PC-3 (cell line): ENCODE data around the gene CARD11. TPM values are rescaled to one million over a fixed set of nuclear protein-coding genes. Genes with fewer than 3 reads are reported as not detected.
A peak's percentile ranks its signal among the peaks of the same experiment; 100 is the strongest.

Experiments used
- ATAC-seq: fragments of 200-7000 bp; cut with Tn5 transposase; 2 replicates; pipeline ENCODE4 v1.9.1; 2020; ENCODE audit warnings: mild to moderate bottlenecking, moderate library complexity
- BruUV-seq: library from RNA; stranded (reverse); fragments of 400-500 nt; replicated peaks from 2 replicates; lab custom pipeline; 2021; lab: Mats Ljungman, UMichigan
- CTCF ChIA-PET: fragments of 300-600 bp; sonication (Branson Sonifier 250); formaldehyde crosslinking; loops from one replicate; lab custom pipeline; 2022; ENCODE audit warnings: antibody characterized with exemption; lab: Charles Lee
- POLR2A ChIA-PET: fragments of 300-600 bp; sonication (Branson Sonifier 250); formaldehyde crosslinking; loops from one replicate; lab custom pipeline; 2022; ENCODE audit warnings: antibody characterized with exemption; ENCODE audit not compliant: unreplicated experiment; lab: Charles Lee
- DNase-seq: peaks from one replicate; pipeline ENCODE4 v3.0.0-alpha.2; 2015
- H2AFZ ChIP-seq: fragments of 300-600 bp; sonication (generic); 2 replicates; pipeline ENCODE4 v1.6.0; 2016; ENCODE audit warnings: antibody characterized with exemption, low read length
- H3F3A ChIP-seq: fragments of 300-600 bp; sonication (generic); one replicate; pipeline ENCODE4 v1.6.0; 2017; ENCODE audit warnings: antibody characterized with exemption, low read length, control low read depth, mild to moderate bottlenecking; ENCODE audit not compliant: unreplicated experiment
- H3K27ac ChIP-seq: fragments of 300-600 bp; sonication (generic); 2 replicates; pipeline ENCODE4 v1.5.1; 2016; ENCODE audit warnings: mild to moderate bottlenecking, low read length
- H3K27me3 ChIP-seq: fragments of 300-600 bp; sonication (generic); 2 replicates; pipeline ENCODE4 v1.6.1; 2016; ENCODE audit warnings: low read length, mixed read lengths
- H3K36me3 ChIP-seq: fragments of 300-600 bp; sonication (generic); 2 replicates; pipeline ENCODE4 v1.6.1; 2016; ENCODE audit warnings: low read depth, mixed run types, low read length, mixed read lengths
- H3K4me1 ChIP-seq: fragments of 300-600 bp; sonication (generic); 2 replicates; pipeline ENCODE4 v1.5.1; 2016; ENCODE audit warnings: low read length; ENCODE audit not compliant: insufficient read depth
- H3K4me2 ChIP-seq: fragments of 300-600 bp; sonication (generic); 2 replicates; pipeline ENCODE4 v1.6.0; 2016; ENCODE audit warnings: low read length
- H3K4me3 ChIP-seq: fragments of 300-600 bp; sonication (generic); 2 replicates; pipeline ENCODE4 v1.5.1; 2016; ENCODE audit warnings: mild to moderate bottlenecking, low read length, mixed read lengths
- H3K79me2 ChIP-seq: fragments of 300-600 bp; sonication (generic); 2 replicates; pipeline ENCODE4 v1.6.1; 2017; ENCODE audit warnings: low read length, mixed read lengths
- H3K9ac ChIP-seq: fragments of 300-600 bp; sonication (generic); 2 replicates; pipeline ENCODE4 v1.6.0; 2016; ENCODE audit warnings: mild to moderate bottlenecking, low read length
- H3K9me2 ChIP-seq: fragments of 300-600 bp; sonication (generic); replicated peaks from 2 replicates; pipeline ENCODE4 v1.6.1; 2016; ENCODE audit warnings: mixed run types, low read length, mixed read lengths
- H3K9me3 ChIP-seq: fragments of 300-600 bp; sonication (generic); 2 replicates; pipeline ENCODE4 v1.6.1; 2016; ENCODE audit warnings: low read length, mixed read lengths
- H4K20me1 ChIP-seq: fragments of 300-600 bp; sonication (generic); 2 replicates; pipeline ENCODE4 v1.6.1; 2016; ENCODE audit warnings: low read length, mixed read lengths
- EZH2 ChIP-seq: fragments of 300-600 bp; sonication (generic); IDR thresholded peaks from one replicate; pipeline ENCODE4 v1.6.1; 2017; ENCODE audit warnings: antibody characterized with exemption, mild to moderate bottlenecking, low read length; ENCODE audit not compliant: unreplicated experiment
- EZH2phosphoT487 ChIP-seq: fragments of 300-600 bp; sonication (generic); IDR thresholded peaks from 2 replicates; pipeline ENCODE4 v1.6.1; 2018; ENCODE audit warnings: mild to moderate bottlenecking, antibody characterized with exemption, low read length, borderline replicate concordance
- intact Hi-C: fragments of 100-400 bp; cut with micrococcal nuclease; formaldehyde crosslinking; loops from 2 replicates; pipeline ENCODE4 v1.9.0; 2023
- total RNA-seq: library from RNA; depleted of rRNA; stranded (reverse); fragments of >200 nt; gene quantifications from 2 replicates; pipeline ENCODE4 v1.2.3, GENCODE V29; 2014
- TF ChIP-seq, protein P1 (sequence below): fragments of 300-600 bp; sonication (generic); conservative IDR thresholded peaks from 2 replicates; pipeline ENCODE4 v1.5.1; 2017; ENCODE audit warnings: antibody characterized with exemption, low read depth, mild to moderate bottlenecking, low read length

Gene CARD11
- total RNA-seq, 1 experiment from 2014 or later: not detected

GRCh38 chr7:2886900-2887299, 156.8 kb downstream of the CARD11 start:
- BruUV-seq: no TSS peak
- CTCF ChIA-PET: no interaction called here
- no peak for TF ChIP-seq EZH2phosphoT487
- no peak for TF ChIP-seq EZH2
- TF ChIP-seq, protein P1, sequence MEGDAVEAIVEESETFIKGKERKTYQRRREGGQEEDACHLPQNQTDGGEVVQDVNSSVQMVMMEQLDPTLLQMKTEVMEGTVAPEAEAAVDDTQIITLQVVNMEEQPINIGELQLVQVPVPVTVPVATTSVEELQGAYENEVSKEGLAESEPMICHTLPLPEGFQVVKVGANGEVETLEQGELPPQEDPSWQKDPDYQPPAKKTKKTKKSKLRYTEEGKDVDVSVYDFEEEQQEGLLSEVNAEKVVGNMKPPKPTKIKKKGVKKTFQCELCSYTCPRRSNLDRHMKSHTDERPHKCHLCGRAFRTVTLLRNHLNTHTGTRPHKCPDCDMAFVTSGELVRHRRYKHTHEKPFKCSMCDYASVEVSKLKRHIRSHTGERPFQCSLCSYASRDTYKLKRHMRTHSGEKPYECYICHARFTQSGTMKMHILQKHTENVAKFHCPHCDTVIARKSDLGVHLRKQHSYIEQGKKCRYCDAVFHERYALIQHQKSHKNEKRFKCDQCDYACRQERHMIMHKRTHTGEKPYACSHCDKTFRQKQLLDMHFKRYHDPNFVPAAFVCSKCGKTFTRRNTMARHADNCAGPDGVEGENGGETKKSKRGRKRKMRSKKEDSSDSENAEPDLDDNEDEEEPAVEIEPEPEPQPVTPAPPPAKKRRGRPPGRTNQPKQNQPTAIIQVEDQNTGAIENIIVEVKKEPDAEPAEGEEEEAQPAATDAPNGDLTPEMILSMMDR: peak; percentile 84
- Histone ChIP-seq H3K4me3 (no peak overlapping the region), H3F3A (no peaks in the 10 kb centered on the region), H3K27ac (no peak overlapping the region), H3K9me2 (no peaks in the 10 kb centered on the region), H3K79me2 (no peaks in the 10 kb centered on the region), H2AFZ (0 out of 2 replicates have a peak overlapping the region, but pooled peaks have one; percentile 15), H3K27me3 (no peaks in the 10 kb centered on the region), H3K4me2 (peak overlapping the region; percentile 56; the same call in 1 of the 2 replicates), H3K9ac (no peak overlapping the region), H4K20me1 (no peaks in the 10 kb centered on the region), H3K9me3 (no peaks in the 10 kb centered on the region), H3K36me3 (no peaks in the 10 kb centered on the region), H3K4me1 (peaks cover 3% of the 10 kb centered on the region; the same call in 1 of the 2 replicates)
- POLR2A ChIA-PET: no interaction called here
- DNase-seq (peak; percentile 75), ATAC-seq (peak; percentile 89)
- intact Hi-C loops: loop anchor here (1.0 to 5.0 kb wide), 3 partner anchors 268 to 515 kb away; no protein-coding TSS in a partner anchor

GRCh38 chr7:2886391-2886790, 157.3 kb downstream of the CARD11 start:
- Histone ChIP-seq H3K9me2 (no peaks in the 10 kb centered on the region), H3K9ac (no peak overlapping the region), H3K36me3 (no peaks in the 10 kb centered on the region), H3K27me3 (no peaks in the 10 kb centered on the region), H2AFZ (no peak overlapping the region), H3F3A (no peaks in the 10 kb centered on the region), H4K20me1 (no peaks in the 10 kb centered on the region), H3K27ac (no peak overlapping the region), H3K9me3 (no peaks in the 10 kb centered on the region), H3K4me3 (no peak overlapping the region), H3K79me2 (no peaks in the 10 kb centered on the region), H3K4me1 (peaks cover 3% of the 10 kb centered on the region; the same call in 1 of the 2 replicates), H3K4me2 (no peak overlapping the region)
- ChIA-PET POLR2A (no interaction called here), CTCF (no interaction called here)
- no peak for TF ChIP-seq EZH2phosphoT487
- TF ChIP-seq, protein P1: no peak
- no peak for TF ChIP-seq EZH2
- DNase-seq (no peak), ATAC-seq (no peak)
- intact Hi-C loops: loop anchor here (5.0 kb wide), 1 partner anchor 516 kb away; no protein-coding TSS in a partner anchor
- no TSS peak for BruUV-seq

DNA sequence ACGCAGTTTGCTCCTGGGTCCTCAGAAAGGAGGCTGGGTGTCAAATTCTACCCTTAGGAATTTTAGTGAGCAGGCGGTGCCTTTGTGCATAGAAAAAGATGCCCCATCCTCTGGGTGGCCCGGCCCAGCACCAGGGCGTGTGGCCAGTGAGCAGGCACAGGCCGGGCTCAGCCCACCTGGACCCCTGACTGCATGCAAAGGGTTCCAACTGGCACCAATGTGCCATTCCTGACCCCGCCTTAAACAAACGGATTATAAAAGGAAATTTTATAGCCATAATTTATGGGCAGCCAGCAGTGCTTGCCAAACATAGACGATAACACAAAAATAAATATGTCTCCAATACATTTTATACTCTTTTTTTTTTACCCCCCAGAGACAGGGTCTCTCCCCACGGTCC, 159.5 kb downstream of the CARD11 start:
- intact Hi-C loops: no loop called here
- DNase-seq: no peak
- no peaks in the 10 kb centered on the region for H3K79me2 ChIP-seq
- no peak overlapping the region for H3K4me3 ChIP-seq
- TF ChIP-seq EZH2: no peak
- TF ChIP-seq, protein P1: no peak
- no peak for TF ChIP-seq EZH2phosphoT487
- ATAC-seq: peak; percentile 55
- BruUV-seq: no TSS peak
- H3K4me2 ChIP-seq: no peak overlapping the region
- H4K20me1 ChIP-seq: no peaks in the 10 kb centered on the region
- no peak overlapping the region for H3K27ac ChIP-seq
- H3K9me3 ChIP-seq: no peaks in the 10 kb centered on the region
- H3K36me3 ChIP-seq: no peaks in the 10 kb centered on the region
- H3K4me1 ChIP-seq: peaks cover 3% of the 10 kb centered on the region; the same call in 1 of the 2 replicates
- H2AFZ ChIP-seq: no peak overlapping the region
- H3K9ac ChIP-seq: no peak overlapping the region
- no peaks in the 10 kb centered on the region for H3K27me3 ChIP-seq
- no peaks in the 10 kb centered on the region for H3F3A ChIP-seq
- ChIA-PET POLR2A (no interaction called here), CTCF (no interaction called here)
- no peaks in the 10 kb centered on the region for H3K9me2 ChIP-seq
